H9 (cell line): ENCODE results near the gene UPF1. TPM values are rescaled to one million over a fixed set of nuclear protein-coding genes. Genes with fewer than 3 reads are reported as not detected.

Experiments
- DNase-seq: peaks from one replicate; pipeline ENCODE4 v3.0.0-alpha.2; 2017
- H2AFZ ChIP-seq: one replicate; pipeline ENCODE4 v1.6.1; 2013; ENCODE audit warnings: mild to moderate bottlenecking, low read length, control low read depth, moderate library complexity
- H2AK5ac ChIP-seq: 2 replicates; pipeline ENCODE4 v1.6.1; 2013; ENCODE audit warnings: low read length, control low read depth, mixed read lengths; ENCODE audit not compliant: insufficient read length
- H2BK120ac ChIP-seq: one replicate; pipeline ENCODE4 v1.6.1; 2013; ENCODE audit warnings: low read depth, mild to moderate bottlenecking, low read length, control low read depth, inconsistent platforms; ENCODE audit not compliant: poor library complexity, severe bottlenecking
- H2BK12ac ChIP-seq: 2 replicates; pipeline ENCODE4 v1.6.1; 2013; ENCODE audit warnings: low read length, control low read depth, mixed read lengths, low read depth; ENCODE audit not compliant: insufficient read length
- H2BK15ac ChIP-seq: 2 replicates; pipeline ENCODE4 v1.6.1; 2013; ENCODE audit warnings: low read depth, low read length, control low read depth
- H2BK20ac ChIP-seq: one replicate; pipeline ENCODE4 v1.6.1; 2013; ENCODE audit warnings: low read depth, mild to moderate bottlenecking, low read length, control low read depth, inconsistent platforms; ENCODE audit not compliant: poor library complexity, severe bottlenecking
- H2BK5ac ChIP-seq: 2 replicates; pipeline ENCODE4 v1.6.1; 2013; ENCODE audit warnings: low read length, control low read depth, mixed read lengths; ENCODE audit not compliant: insufficient read length
- H3K14ac ChIP-seq: 2 replicates; pipeline ENCODE4 v1.6.1; 2013; ENCODE audit warnings: low read length, control low read depth; ENCODE audit not compliant: insufficient read depth
- H3K18ac ChIP-seq: 2 replicates; pipeline ENCODE4 v1.6.1; 2013; ENCODE audit warnings: low read depth, mild to moderate bottlenecking, mixed read lengths, low read length, control low read depth; ENCODE audit not compliant: insufficient read length
- H3K23ac ChIP-seq: 2 replicates; pipeline ENCODE4 v1.6.1; 2013; ENCODE audit warnings: low read length, control low read depth, mixed read lengths, low read depth; ENCODE audit not compliant: insufficient read length
- H3K23me2 ChIP-seq: 2 replicates; pipeline ENCODE4 v1.6.1; 2013; ENCODE audit warnings: low read depth, mild to moderate bottlenecking, mixed read lengths, low read length, control low read depth; ENCODE audit not compliant: insufficient read length, poor library complexity, severe bottlenecking
- H3K27ac ChIP-seq: 2 replicates; pipeline ENCODE4 v1.5.1; 2013; ENCODE audit warnings: low read length, control low read depth, mixed read lengths, low read depth; ENCODE audit not compliant: insufficient read length
- H3K27me3 ChIP-seq: 2 replicates; pipeline ENCODE4 v1.6.1; 2013; ENCODE audit warnings: low read length, control low read depth, inconsistent platforms; ENCODE audit not compliant: insufficient read depth
- H3K4ac ChIP-seq: 2 replicates; pipeline ENCODE4 v1.6.1; 2013; ENCODE audit warnings: low read depth, mild to moderate bottlenecking, control low read depth, inconsistent platforms, low read length, moderate library complexity
- H3K4me1 ChIP-seq: 2 replicates; pipeline ENCODE4 v1.6.1; 2013; ENCODE audit warnings: low read length, control low read depth, inconsistent platforms; ENCODE audit not compliant: insufficient read depth
- H3K4me2 ChIP-seq: 2 replicates; pipeline ENCODE4 v1.6.1; 2013; ENCODE audit warnings: low read length, control low read depth, mixed read lengths; ENCODE audit not compliant: insufficient read length, insufficient read depth
- H3K56ac ChIP-seq: 2 replicates; pipeline ENCODE4 v1.6.1; 2013; ENCODE audit warnings: low read depth, mild to moderate bottlenecking, mixed read lengths, low read length, control low read depth; ENCODE audit not compliant: insufficient read length
- H3K79me1 ChIP-seq: 2 replicates; pipeline ENCODE4 v1.6.1; 2013; ENCODE audit warnings: low read depth, mild to moderate bottlenecking, moderate library complexity, low read length, control low read depth, inconsistent platforms; ENCODE audit not compliant: insufficient read depth, poor library complexity, severe bottlenecking
- H3K79me2 ChIP-seq: 2 replicates; pipeline ENCODE4 v1.6.1; 2013; ENCODE audit warnings: low read length, control low read depth, inconsistent platforms; ENCODE audit not compliant: insufficient read depth
- H3K9ac ChIP-seq: 2 replicates; pipeline ENCODE4 v1.6.1; 2013; ENCODE audit warnings: low read length, control low read depth, mixed read lengths; ENCODE audit not compliant: insufficient read length; ENCODE audit errors: extremely low read depth
- H3K9me3 ChIP-seq: one replicate; pipeline ENCODE4 v1.6.1; 2013; ENCODE audit warnings: low read depth, low read length, inconsistent platforms; ENCODE audit not compliant: control insufficient read depth
- H3T11ph ChIP-seq: one replicate; pipeline ENCODE4 v1.6.1; 2013; ENCODE audit warnings: mild to moderate bottlenecking, low read length, control low read depth, inconsistent platforms
- H4K20me1 ChIP-seq: one replicate; pipeline ENCODE4 v1.6.1; 2013; ENCODE audit not compliant: control insufficient read depth, insufficient read length, insufficient read depth
- H4K5ac ChIP-seq: 2 replicates; pipeline ENCODE4 v1.6.1; 2013; ENCODE audit warnings: low read depth, mild to moderate bottlenecking, mixed read lengths, low read length, control low read depth; ENCODE audit not compliant: insufficient read length
- H4K8ac ChIP-seq: replicated peaks from 2 replicates; pipeline ENCODE4 v1.6.1; 2013; ENCODE audit warnings: low read length, control low read depth, mixed read lengths, low read depth; ENCODE audit not compliant: insufficient read length
- H4K91ac ChIP-seq: 2 replicates; pipeline ENCODE4 v1.6.1; 2013; ENCODE audit warnings: low read depth, mild to moderate bottlenecking, moderate library complexity, mixed read lengths, low read length, control low read depth; ENCODE audit not compliant: insufficient read length
- H3K27ac Mint-ChIP-seq, 3 experiments: 2 replicates in 2 of 3; 3 replicates in 1 of 3; pipeline ENCODE4 v1.8.0; 2020 to 2021; ENCODE audit warnings: mixed read lengths in 3 of 3, mild to moderate bottlenecking in 1 of 3, moderate library complexity in 1 of 3
- H3K27me3 Mint-ChIP-seq: 2 replicates; pipeline ENCODE4 v1.8.0; 2021; ENCODE audit warnings: low read depth, mild to moderate bottlenecking, moderate library complexity, mixed read lengths
- H3K36me3 Mint-ChIP-seq, 3 experiments: 2 replicates in 2 of 3; 3 replicates in 1 of 3; pipeline ENCODE4 v1.8.0; 2020 to 2021; ENCODE audit warnings: low read depth in 3 of 3, mixed read lengths in 3 of 3; ENCODE audit not compliant: insufficient read depth in 1 of 3
- H3K4me1 Mint-ChIP-seq, 2 experiments: 2 replicates each; pipeline ENCODE4 v1.8.0; 2020; ENCODE audit warnings: mixed read lengths in 2 of 2
- H3K4me3 Mint-ChIP-seq, 2 experiments: 2 replicates in 1 of 2; 3 replicates in 1 of 2; pipeline ENCODE4 v1.8.0; 2020 to 2021; ENCODE audit warnings: mild to moderate bottlenecking in 2 of 2, mixed read lengths in 2 of 2, moderate library complexity in 1 of 2
- H3K9me3 Mint-ChIP-seq, 2 experiments: 2 replicates in 1 of 2; 3 replicates in 1 of 2; pipeline ENCODE4 v1.8.0; 2020; ENCODE audit warnings: mild to moderate bottlenecking in 2 of 2, mixed read lengths in 2 of 2, moderate library complexity in 1 of 2
- WGBS: extraction: QIAGEN DNeasy Blood & Tissue Kit; methylation state at CpG from one replicate; pipeline ENCODE4 v1.1.7; 2013; ENCODE audit warnings: missing lambda C conversion rate, low lambda C conversion rate, mixed read lengths; ENCODE audit not compliant: insufficient read length; ENCODE audit errors: extremely low coverage; 5-methylcytosine and 5-hydroxymethylcytosine counted together
- total RNA-seq: library from RNA; stranded (reverse); gene quantifications from 2 replicates; pipeline ENCODE4 v1.2.1, GENCODE V29; 2021
- TF ChIP-seq, protein P1 (sequence below): fragments of 200-600 bp; sonication (generic); conservative IDR thresholded peaks from 3 replicates; pipeline ENCODE4 v1.8.0; 2021; ENCODE audit warnings: antibody characterized with exemption, mild to moderate bottlenecking

The UPF1 gene
- total RNA-seq, 1 experiment from 2014 or later, result 85.4 TPM

DNA sequence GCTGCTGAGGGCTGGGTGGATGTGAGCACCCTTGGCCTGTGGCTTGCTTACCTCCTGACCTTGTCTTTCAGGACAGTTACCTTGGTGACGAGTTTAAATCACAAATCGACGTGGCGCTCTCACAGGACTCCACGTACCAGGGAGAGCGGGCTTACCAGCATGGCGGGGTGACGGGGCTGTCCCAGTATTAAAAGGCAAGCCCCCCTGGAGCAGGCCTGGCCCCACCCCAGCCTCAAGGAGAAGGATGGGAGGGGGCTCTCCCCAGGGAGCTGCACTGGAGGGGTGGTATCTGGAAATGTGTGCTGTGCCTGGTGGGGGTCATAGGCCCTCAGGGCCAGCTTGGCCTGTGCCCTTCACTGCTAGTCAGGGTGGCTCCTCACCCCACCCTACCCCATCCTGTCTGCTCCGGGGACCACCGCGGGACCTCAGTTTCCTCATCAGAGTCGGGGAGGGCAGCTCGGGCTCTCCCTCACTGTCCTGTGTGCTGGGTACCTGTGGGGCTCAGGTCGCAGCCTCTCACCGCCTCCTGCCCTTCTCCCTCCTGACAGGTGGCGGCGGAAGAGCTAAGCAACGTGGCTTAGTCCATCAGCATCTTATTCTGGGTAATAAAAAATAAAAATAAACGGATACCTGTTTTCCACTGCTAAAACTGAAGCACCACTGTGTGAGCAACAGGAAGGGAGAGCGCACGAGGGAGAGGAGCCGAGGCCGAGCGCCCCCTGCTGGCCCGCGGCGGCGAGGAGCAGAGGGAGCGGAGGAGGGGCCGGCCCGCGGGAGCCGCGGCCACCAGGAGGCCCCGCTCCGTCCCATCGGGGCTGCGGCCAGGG lies 34.4 kb downstream of the UPF1 start:
- TF ChIP-seq, protein P1, sequence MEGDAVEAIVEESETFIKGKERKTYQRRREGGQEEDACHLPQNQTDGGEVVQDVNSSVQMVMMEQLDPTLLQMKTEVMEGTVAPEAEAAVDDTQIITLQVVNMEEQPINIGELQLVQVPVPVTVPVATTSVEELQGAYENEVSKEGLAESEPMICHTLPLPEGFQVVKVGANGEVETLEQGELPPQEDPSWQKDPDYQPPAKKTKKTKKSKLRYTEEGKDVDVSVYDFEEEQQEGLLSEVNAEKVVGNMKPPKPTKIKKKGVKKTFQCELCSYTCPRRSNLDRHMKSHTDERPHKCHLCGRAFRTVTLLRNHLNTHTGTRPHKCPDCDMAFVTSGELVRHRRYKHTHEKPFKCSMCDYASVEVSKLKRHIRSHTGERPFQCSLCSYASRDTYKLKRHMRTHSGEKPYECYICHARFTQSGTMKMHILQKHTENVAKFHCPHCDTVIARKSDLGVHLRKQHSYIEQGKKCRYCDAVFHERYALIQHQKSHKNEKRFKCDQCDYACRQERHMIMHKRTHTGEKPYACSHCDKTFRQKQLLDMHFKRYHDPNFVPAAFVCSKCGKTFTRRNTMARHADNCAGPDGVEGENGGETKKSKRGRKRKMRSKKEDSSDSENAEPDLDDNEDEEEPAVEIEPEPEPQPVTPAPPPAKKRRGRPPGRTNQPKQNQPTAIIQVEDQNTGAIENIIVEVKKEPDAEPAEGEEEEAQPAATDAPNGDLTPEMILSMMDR, result peak; percentile 100
- peaks cover 0 to 10% of the 10 kb centered on the region in 2 experiments; a peak in 2 of 4 replicates for H3K4me1 Mint-ChIP-seq
- no peaks in the 10 kb centered on the region for H3K27me3 Mint-ChIP-seq
- H3K18ac ChIP-seq, result no peak overlapping the region
- no peak overlapping the region for H2AFZ ChIP-seq
- no peaks in the 10 kb centered on the region for H3K9me3 ChIP-seq
- no peak overlapping the region for H3K23ac ChIP-seq
- H4K20me1 ChIP-seq, result no peaks in the 10 kb centered on the region
- H3K56ac ChIP-seq, result no peak overlapping the region
- no peak overlapping the region for H3K9ac ChIP-seq
- H3K27me3 ChIP-seq, result no peaks in the 10 kb centered on the region
- H3K27ac Mint-ChIP-seq, result peak overlapping the region in 2 of 3 experiments; percentile 79 to 85; a peak in 3 of 7 replicates
- no peaks in the 10 kb centered on the region for H3K79me1 ChIP-seq
- no peak overlapping the region for H2BK120ac ChIP-seq
- no peaks in the 10 kb centered on the region for H3K79me2 ChIP-seq
- no peak overlapping the region for H3K27ac ChIP-seq
- H3T11ph ChIP-seq, result no peak overlapping the region
- no peaks in the 10 kb centered on the region for H3K4me1 ChIP-seq
- no peak overlapping the region for H2BK15ac ChIP-seq
- peak; percentile 81 for DNase-seq
- H2BK5ac ChIP-seq, result no peak overlapping the region
- no peaks in the 10 kb centered on the region for H3K9me3 Mint-ChIP-seq
- no peak overlapping the region for H2BK20ac ChIP-seq
- no CpG with 5 or more reads among the region's 38 CpGs for WGBS
- H4K5ac ChIP-seq, result no peak overlapping the region
- H3K4ac ChIP-seq, result no peak overlapping the region
- no peak overlapping the region for H3K14ac ChIP-seq
- no peaks in the 10 kb centered on the region for H3K23me2 ChIP-seq
- no peak overlapping the region for H2AK5ac ChIP-seq
- peaks cover 17 to 59% (median 54%) of the 10 kb centered on the region in 3 experiments; a peak in 6 of 7 replicates for H3K36me3 Mint-ChIP-seq
- H3K4me3 Mint-ChIP-seq, result no peak overlapping the region
- H2BK12ac ChIP-seq, result no peak overlapping the region
- no peak overlapping the region for H3K4me2 ChIP-seq
- H4K91ac ChIP-seq, result no peak overlapping the region
- no peak overlapping the region for H4K8ac ChIP-seq
